HG03103 (cell line): ENCODE results near the gene ZNF469.

Experiments
- ATAC-seq: cut with Tn5 transposase; IDR thresholded peaks from one replicate; pipeline ENCODE4 v1.9.1; 2021; ENCODE audit warnings: low read depth; ENCODE audit not compliant: unreplicated experiment

The ZNF469 gene, protein sequence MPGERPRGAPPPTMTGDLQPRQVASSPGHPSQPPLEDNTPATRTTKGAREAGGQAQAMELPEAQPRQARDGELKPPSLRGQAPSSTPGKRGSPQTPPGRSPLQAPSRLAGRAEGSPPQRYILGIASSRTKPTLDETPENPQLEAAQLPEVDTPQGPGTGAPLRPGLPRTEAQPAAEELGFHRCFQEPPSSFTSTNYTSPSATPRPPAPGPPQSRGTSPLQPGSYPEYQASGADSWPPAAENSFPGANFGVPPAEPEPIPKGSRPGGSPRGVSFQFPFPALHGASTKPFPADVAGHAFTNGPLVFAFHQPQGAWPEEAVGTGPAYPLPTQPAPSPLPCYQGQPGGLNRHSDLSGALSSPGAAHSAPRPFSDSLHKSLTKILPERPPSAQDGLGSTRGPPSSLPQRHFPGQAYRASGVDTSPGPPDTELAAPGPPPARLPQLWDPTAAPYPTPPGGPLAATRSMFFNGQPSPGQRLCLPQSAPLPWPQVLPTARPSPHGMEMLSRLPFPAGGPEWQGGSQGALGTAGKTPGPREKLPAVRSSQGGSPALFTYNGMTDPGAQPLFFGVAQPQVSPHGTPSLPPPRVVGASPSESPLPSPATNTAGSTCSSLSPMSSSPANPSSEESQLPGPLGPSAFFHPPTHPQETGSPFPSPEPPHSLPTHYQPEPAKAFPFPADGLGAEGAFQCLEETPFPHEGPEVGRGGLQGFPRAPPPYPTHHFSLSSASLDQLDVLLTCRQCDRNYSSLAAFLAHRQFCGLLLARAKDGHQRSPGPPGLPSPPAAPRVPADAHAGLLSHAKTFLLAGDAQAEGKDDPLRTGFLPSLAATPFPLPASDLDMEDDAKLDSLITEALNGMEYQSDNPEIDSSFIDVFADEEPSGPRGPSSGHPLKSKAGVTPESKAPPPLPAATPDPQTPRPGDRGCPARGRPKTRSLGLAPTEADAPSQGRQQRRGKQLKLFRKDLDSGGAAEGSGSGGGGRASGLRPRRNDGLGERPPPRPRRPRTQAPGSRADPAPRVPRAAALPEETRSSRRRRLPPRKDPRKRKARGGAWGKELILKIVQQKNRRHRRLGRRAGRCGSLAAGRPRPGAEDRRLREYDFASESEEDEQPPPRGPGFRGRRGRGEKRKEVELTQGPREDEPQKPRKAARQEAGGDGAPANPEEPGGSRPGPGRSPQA (N-terminal part only)

DNA sequence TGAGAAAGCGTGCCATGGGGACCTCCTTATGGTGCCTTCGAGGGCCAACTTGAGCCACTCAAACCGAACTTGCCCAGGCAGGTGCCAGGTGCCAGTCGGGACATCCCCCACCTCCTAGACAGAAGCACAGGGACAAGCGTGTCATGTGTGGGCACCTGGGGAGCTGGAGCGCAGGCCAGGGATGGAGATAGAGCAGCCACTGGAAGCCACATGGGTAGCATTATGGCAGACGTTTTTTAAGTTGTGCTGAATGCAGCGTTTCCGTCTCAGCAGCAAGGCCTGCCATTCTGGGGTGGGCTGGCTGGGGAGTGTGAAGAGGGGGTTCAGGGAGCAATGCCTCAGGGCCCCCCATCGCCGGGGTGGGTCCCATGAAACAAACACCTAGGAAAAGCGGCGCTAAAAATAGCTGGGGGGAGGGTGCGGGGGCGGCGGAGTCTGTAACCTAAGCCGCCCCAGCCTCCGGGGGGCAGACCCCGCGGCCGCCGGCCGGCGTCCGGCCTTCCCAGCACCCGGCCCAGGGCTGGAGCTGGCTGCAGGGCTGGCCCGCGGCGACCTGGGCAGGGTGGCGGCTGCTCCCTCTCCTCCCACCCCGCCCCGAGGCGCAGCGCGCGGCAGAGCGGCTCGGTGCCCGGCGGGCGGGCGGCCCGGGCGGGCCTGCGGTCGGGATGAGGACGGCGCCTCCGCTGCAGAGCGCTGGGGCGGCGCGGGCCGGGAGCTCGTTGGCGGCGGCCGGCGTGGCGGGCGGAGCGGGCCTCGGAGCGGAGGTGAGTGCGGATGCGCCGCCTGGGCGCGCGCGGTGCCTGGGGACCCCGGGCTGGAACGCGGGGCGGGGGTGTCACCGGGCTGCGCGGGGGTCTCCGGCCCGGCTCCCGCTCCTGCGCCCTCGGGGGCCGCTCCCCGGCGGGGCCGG, at the start of gene ZNF469:
TSS of gene ZNF469 (plus strand) at position 469 of the 910 bp plus-strand sequence. CDS start 44,512 bp downstream, outside the sequence.
- ATAC-seq, result no peak

DNA sequence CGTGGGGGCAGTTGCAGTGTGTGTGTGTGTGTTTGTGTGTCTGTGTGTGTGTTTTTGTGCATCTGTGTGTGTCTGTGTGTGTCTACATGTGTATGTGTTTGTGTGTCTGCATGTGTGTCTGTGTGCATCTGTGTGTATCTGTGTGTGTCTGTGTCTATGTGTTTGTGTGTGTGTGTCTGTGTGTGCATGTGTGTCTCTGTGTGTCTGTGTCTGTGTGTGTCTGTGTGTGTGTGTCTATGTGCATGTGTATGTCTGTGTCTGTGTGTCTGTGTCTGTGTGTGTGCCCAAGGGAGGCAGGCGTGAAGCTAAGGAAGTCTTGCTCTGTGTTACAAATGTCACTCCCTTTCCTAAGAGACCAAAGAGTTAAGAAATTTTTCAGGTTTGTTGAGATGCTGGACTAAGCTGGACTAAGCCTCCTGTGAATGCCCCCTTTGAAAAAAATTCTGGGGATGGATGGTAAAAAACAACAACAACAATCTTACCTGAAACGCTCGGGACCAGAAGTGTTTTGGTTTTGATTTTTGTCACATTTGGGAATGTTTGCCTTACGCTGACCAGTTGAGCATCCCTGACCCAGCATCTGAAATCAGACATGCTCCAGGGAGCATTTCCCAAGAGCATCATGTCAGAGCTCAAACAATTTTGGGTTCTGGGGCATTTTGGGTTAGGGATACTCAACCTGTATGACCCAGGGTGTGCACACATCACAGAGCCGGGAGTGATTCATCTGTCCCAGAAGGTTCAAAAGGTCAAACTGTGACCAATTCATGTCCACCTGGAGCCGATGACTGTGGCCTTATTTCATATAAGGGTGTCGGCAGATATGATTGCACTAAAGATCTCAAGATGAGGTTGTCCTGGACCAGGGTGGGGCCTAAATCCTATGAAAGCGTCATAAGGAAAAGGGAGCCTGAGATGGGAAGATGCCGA, 48.6 kb upstream of the ZNF469 start:
- ATAC-seq, result no peak

DNA sequence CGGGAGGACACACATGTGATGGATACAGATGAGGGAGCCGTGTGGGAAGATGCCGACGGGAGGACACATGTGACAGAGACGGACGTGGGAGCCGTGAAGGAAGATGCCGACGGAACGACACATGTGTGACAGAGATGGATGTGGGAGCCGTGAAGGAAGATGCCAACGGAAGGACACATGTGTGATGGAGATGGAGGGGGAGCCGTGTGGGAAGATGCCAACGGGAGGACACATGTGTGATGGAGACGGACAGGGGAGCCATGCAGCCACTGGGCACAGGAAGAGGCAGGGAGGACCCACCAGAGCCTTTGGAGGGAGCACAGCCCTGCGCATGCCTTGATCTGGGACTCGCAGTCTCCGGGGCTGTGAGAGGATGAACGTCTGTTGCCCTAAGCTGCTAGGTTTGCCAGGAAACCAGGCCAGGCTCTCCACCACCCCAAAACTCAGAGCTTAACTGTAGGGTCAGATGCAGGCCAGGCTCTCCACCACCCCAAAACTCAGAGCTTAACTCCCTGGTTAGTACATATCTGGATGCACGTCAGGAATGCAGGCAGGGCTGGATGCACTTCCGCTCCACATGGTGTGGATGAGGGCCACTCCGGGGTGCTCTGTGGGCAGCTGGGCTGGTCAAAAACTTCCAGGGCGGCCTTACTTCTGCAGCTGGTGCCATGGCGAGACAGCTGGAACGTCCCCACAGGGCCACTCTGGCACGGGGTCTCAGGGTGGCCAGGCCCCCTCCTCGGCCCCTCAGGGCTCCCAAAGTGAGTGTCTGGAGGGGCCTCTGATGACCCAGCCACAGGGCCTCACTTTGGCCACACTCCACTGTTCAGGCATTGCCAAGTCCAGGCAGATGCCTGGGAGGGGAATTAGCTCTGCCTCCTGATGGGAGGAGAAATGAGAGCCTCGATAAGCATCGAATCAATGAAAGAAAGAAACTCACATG, 47.7 kb upstream of the ZNF469 start:
- ATAC-seq, result no peak

DNA sequence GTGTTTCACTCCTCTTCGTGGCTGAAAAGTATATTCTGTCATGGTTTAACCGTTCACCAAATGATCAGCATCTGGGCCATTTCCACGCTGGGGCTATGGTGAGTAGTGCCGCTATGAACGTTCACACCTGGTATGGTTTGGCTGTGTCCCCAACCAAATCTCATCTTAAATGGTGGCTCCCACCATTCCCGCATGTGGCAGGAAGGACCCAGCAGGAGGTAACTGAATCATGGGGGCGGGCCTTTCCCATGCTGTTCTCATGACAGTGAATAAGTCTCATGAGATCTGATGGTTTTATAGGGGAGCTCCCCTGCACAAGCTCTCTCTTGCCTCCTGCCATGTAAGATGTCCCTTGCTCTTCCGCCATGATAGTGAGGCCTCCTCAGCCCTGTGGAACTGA, 45.7 kb upstream of the ZNF469 start:
- no peak for ATAC-seq

DNA sequence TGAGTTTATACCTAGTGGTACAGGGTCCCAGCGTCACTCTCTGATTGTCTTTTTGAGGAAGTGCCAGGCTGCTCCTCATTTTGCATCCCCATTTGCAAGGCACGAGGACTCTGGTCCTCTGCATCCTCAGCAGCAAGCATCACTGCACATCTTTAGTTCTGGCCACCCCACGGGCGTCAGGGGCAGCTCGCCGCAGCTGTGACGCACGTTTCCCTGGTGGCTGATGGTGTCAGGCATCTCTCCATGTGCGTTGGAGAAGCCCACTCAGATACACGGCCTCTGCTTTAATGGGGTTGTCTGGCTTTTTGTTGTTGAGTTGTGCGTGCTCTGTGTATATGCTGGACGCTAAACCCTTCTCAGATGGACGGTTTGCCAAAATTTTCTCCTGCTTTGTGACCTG, 45.2 kb upstream of the ZNF469 start:
- ATAC-seq, result no peak

DNA sequence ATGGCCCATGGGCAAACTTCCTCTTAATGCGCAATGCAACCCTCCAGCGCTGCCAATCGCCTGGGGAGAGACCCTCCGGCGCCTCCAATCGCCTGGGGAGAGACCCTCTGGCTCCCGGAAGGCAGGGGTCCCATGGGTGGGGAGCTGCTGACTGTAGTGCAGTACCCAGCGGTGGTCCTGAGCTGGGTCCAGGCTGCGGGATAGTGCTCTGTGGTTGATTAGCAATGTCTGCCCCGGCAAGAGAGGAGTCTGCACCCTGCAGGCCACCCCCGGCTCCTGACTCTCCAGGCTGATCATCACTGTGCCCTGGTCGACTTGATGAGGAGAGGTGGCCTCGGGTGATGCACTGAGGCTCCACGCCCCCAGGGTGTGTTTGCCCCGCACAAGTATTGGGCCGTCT, 44.6 kb upstream of the ZNF469 start:
- no peak for ATAC-seq

DNA sequence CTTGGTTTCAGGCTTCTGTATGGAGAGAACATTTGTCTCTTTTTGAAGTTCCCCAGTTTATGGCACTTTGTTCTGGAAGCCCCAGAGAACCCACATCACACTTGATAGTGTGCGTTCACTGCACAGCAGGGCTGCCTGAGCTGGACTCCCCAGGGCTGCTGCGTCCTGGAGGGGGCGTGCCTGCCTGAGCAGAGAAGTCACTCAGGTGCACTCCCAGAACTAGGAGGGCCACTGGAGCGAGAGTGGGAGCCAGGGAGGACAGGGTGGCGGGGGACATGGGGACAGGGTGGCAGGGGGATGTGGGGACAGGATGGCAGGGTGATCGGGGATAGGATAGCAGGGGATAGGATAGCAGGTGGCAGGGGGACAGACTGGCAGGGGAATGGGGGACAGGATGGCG, 43.9 kb upstream of the ZNF469 start:
- ATAC-seq, result no peak

DNA sequence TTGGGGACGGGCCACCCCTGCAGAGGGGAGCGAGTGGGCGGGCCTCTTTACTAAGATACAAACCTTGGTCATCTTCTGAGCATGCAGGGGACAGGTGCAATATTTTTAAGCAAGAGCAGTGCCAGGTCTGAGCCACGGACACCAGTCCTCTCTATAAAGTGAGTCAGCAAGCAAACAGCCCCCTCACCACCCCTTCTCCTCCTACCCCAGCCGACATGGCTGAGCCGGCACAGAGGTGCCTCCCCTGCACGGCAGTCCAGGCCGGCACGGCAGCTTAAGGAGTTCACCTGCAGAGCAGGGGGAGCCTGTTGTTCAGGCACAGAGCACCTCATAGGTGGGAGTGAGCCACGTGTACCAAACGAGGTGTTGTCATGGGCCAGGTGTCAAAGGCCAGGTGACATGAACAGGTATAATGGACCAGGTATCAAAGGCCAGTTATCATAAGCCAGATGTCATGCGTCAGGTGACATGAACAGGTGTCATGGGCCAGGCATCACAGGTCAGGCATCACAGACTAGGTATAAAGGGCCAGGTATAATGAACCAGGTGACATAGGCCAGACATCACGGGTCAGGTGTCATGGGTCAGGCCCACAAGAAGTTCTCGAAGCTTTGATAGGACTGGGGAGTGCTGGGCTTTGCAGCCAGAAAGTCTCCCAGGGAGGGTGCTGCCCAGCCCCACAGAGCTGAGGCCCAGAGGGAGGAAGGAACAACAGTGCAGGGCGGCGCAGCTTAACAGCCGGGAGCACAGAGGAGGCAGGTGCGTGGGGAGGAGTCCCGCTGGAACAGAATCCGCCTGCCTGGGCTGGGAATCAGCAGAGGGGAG, 42.6 kb upstream of the ZNF469 start:
- ATAC-seq, result no peak

DNA sequence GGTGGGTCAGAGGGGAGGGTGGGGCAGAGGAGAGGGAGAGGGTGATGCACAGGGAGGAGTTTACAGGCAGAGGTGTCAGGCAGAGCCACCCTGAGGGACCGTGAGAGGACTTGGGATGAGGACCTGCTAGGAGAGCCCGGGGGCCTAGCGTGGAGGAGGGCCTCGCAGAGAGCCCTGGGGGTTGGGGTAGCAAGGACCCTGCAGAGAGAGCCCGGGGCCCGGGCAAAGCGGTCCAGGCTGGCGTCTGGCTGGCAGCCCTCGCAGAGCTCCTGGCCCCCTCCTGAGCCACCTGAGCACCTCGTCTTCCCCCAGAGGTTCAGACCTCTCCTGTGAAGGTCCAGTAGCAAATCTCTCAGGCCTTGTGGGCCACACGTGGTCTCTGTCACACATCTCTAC, 42.0 kb upstream of the ZNF469 start:
- ATAC-seq, result no peak

DNA sequence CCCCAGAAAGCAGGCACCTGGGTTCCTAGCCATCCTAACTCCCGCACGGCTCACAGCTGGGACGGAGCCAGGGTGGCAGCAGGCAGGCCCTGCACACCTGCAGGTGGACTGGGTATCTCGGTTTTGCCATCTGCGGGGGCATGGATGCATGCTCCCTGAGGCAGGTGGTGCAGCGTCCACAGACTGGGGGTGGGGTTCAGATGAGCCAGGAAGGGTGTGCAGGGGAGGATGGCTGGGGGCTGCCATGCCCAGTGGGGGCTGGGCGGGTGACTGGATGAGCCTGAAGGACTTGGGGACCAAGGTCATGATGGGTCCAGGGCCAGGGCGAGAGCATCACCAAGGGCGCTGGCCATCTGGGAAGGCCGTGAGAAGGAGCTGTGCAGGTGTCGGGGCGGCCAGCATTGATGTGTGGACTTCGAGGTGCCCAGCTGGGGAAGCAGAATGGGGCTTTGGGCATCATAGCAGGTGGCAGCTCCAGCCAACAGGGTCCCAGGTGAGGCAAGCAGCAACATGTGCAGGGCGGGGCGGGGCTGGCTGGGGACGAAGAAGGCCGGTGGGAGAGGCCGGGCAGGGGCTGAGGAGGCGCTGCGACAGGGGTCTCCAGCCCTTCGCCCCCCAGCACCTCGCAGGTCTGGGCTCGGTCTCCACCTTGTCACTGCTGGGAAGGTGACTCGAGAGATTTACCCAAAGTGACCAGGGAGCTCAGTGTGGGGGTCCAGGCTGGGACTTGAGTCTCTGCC, 41.0 kb upstream of the ZNF469 start:
- ATAC-seq, result no peak

DNA sequence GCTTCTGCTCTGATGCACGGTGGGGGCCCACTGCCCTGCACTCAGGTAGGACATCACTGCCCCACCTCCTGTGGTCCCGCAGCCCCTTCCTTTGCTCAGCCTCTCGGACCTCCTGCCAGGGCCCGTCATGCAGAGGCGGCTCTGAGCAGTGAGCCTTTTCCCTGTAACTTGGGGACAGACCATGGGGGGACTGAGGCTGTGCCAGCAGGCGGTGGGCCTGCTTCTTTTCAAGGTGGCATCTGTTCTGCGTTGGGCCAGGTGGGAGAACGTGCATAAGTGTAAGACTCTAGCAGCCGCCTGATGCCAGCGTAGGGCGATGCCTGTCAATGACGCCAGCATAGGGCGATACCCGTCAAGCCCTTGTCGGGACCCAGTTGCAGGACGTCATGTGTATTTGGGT, 40.3 kb upstream of the ZNF469 start:
- no peak for ATAC-seq

DNA sequence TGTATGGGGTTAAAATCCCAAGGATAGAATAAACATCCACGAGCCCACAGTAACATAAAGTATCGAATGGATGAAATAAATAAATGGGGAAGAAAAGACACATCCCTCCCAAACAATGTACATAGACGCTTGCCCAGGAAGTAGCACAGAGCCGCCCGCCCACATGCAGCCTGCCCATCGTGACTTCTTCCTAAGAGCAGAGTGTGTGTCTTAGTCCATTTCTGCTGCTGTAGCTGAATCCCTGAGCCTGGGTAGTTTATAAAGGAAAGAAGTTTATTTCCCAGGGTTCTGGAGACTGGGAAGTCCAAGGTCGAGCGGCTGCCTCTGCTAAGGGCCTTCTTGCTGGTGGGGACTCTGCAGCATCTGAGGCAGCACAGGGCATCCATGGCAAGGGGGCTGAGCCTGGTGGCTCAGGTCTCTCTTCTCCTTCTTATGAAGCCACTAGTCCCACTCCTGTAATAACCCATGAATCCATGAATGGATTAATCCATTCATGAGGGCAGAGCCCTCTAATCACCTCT, 39.4 kb upstream of the ZNF469 start:
- no peak for ATAC-seq

DNA sequence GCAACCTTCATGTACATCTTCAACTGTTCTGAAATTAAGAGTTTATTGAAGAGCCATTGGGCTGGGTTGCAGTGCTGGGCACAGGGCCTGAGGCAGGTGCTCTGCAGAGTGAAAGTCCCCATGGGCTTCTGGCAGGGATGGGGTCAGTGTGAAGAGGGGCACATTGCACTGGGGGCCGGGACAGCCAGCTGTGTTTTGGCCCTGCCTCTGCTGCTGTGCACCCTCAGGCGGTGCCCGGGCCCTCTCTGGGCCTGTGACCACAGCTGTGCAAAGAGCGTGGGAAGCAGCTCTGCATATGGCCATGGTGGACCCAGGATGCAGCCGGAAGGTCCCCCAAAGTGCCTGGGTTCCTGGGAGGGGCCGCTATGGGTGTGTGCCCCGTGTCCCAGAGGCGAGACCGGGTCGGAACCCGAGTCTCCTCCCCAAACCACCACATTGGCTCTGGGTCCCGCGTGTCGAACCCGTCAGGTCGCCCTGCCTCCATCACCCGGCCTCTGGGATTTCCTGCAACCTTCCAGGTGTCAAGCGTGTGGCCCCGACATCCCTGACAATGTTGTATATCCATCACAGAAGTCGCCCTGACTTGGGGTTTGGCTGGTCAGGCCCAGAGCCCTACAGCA, 38.2 kb upstream of the ZNF469 start:
- ATAC-seq, result no peak

DNA sequence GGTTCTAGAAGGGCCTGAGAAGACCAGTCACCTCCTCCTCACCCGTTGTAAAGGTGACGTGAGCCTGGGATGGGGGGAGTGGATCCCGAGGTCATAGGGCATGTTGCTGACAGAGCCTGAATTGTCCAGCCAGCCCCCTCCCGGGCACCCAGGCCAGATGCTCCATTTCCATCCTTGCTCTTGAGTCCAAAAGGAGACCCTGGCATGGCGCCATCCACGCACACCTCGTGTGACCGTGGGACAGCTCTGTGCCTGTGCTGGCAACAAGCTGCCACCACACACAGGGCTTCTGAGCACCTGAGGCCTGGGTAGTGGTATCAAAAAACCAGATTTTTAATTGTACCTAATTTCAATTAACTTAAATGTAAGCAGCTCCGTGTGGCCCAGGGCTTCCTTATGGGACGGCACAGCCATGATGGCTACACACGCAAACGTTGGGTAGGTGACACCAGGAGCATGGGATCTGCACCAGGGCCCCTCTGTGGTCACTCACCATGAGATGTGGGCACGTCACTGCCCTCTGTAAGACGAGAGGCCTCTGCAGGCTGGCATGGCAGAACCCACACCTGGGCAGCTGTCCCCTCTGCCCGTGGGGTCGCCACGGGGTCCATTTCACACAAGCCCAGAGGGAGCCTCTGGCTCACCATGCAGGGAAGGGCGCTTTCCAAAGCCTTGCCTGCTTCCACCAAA, 37.6 kb upstream of the ZNF469 start:
- no peak for ATAC-seq
